Measurements from ENCODE around the gene C1orf21.

- no peak for TF ChIP-seq CTCF (optimal IDR thresholded peaks at IDR 0.05 in 1 of 3, IDR thresholded peaks at IDR 0.05 in 1 of 3, conservative IDR thresholded peaks at IDR 0.05 in 1 of 3; ENCODE audit: extremely low read depth in 1 of 3, insufficient read depth in 2 of 3, low read length in 3 of 3)
- TF ChIP-seq EZH2 (IDR thresholded peaks at IDR 0.05; ENCODE audit: low read length) = no peak
Measured at GRCh38 chr1:184624051-184624450, 237.2 kb downstream of the C1orf21 start.
